ENCODE measurements around the gene FMN2.

FMN2 gene

GRCh38 chr1:240232530-240232929 is 140.8 kb downstream of the FMN2 start:
- no peak overlapping the region for H3K27ac ChIP-seq (ENCODE audit: extremely low read depth, low read depth, low read length)
- H3K4me3 ChIP-seq (ENCODE audit: low read depth, low read length): no peak overlapping the region
- no peak for TF ChIP-seq GLI4 (tag by site-specific recombination; IDR thresholded peaks at IDR 0.05)
- no peak for TF ChIP-seq SP2 (tag by site-specific recombination; IDR thresholded peaks at IDR 0.05)
- TF ChIP-seq ZNF791 (tag by site-specific recombination; IDR thresholded peaks at IDR 0.05): no peak
- TF ChIP-seq ZNF792 (tag by site-specific recombination; IDR thresholded peaks at IDR 0.05): no peak
- TF ChIP-seq OSR2 (tag by site-specific recombination; IDR thresholded peaks at IDR 0.05): no peak
- no peak for TF ChIP-seq ZNF747 (tag by site-specific recombination; IDR thresholded peaks at IDR 0.05)
- TF ChIP-seq ZBTB6 (tag by site-specific recombination; IDR thresholded peaks at IDR 0.05): no peak
- no peak for TF ChIP-seq EGR2 (tag by site-specific recombination; IDR thresholded peaks at IDR 0.05; ENCODE audit: low read depth)
- TF ChIP-seq PBX3 (CRISPR knock-in tag; IDR thresholded peaks at IDR 0.05): no peak
- TF ChIP-seq ZBTB17 (tag by site-specific recombination; IDR thresholded peaks at IDR 0.05): no peak
- no peak for TF ChIP-seq ZFP69B (tag by site-specific recombination; IDR thresholded peaks at IDR 0.05)
- no peak for TF ChIP-seq ZNF214 (tag by site-specific recombination; IDR thresholded peaks at IDR 0.05; ENCODE audit: borderline replicate concordance)
- TF ChIP-seq ZSCAN30 (tag by site-specific recombination; IDR thresholded peaks at IDR 0.05): no peak
- no peak for TF ChIP-seq ZBTB10 (tag by site-specific recombination; IDR thresholded peaks at IDR 0.05)
- no peak for TF ChIP-seq ZNF664 (tag by site-specific recombination; IDR thresholded peaks at IDR 0.05)
- no peak for TF ChIP-seq ZNF558 (tag by site-specific recombination; IDR thresholded peaks at IDR 0.05)
- no peak for TF ChIP-seq REST (tag by site-specific recombination; IDR thresholded peaks at IDR 0.05)
- TF ChIP-seq YY1 (tag by site-specific recombination; IDR thresholded peaks at IDR 0.05): no peak
- TF ChIP-seq TRIM28 (IDR thresholded peaks at IDR 0.05; ENCODE audit: borderline replicate concordance, low read length): no peak
- no peak for TF ChIP-seq ZNF311 (tag by site-specific recombination; IDR thresholded peaks at IDR 0.05; ENCODE audit: borderline replicate concordance)
- H3K4me1 ChIP-seq (ENCODE audit: control insufficient read depth, insufficient read depth, low read length): peaks cover 7% of the 10 kb centered on the region
- peaks cover 4 to 10% of the 10 kb centered on the region in 2 experiments for H3K36me3 ChIP-seq (ENCODE audit: control insufficient read depth in 2 of 2, insufficient read depth in 1 of 2, low read length in 2 of 2)
- CTCF ChIA-PET: no interaction called here
- POLR2A ChIA-PET: no interaction called here
- H3K9me3 ChIP-seq (ENCODE audit: control insufficient read depth, insufficient read depth, low read depth, low read length): no peaks in the 10 kb centered on the region
